ENCODE measurements around the gene ELL.
"Not testable (repeated sequence)": the region's sequence is repeated elsewhere in the genome, so short reads cannot be mapped to it uniquely, and the experiment has no call there.

The ELL gene

DNA sequence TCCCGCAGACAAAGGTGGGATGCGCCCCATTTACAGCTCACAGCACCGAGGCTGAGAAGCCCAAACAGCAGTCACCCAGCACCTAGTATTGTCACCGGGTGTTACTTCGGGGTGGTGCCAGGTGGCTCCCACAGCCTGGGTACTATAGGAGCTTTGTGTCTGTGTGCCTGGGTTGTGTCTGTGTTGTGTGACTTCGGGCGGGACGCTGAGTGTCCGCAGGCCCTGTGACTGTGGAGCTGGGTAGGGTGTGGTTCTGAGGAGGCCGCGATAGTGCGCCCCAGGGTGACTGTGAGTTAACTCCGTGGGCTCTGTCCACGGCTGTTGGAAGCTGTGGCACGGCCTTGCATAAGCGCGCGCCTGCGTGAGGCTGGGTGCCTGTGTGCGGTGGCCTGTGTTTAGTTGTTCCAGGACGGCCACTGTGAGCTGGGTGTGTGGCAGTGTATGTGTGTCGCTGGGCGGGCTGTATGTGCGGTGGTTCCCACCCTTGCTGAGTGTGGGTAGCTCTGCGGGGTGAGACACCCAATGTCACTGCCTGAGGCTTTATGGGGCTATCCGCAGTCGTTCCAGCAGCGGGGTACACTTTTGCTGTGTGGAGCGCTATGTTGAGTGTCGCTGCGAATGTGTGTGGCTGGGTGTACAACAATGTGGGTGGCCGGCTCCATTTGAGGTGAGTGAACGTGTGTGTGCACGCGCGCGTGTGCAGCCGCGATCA, 103.2 kb downstream of the ELL start:
- DNase-seq, result peak; percentile 52

DNA sequence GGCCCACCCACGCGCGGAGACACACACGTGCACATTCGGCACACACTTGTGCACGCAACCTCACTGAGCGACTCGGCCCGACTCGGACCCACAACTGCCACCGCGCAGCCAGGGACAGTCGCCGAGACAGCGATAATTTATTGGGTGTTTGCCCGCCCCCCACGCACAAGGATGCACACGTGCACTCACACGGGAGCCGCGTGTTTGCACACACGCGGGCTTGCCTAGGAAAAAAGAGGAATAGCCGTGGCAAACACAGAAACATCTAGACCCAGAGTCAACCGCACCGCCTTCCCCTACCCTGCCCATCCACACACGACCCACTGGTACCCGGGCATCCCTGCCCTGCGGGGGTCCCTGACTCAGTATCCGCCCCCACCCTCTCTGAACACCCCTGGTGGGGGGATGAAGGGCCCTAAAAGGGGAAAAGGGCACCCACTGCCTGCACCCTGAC, 103.8 kb downstream of the ELL start:
- no peak for DNase-seq

DNA sequence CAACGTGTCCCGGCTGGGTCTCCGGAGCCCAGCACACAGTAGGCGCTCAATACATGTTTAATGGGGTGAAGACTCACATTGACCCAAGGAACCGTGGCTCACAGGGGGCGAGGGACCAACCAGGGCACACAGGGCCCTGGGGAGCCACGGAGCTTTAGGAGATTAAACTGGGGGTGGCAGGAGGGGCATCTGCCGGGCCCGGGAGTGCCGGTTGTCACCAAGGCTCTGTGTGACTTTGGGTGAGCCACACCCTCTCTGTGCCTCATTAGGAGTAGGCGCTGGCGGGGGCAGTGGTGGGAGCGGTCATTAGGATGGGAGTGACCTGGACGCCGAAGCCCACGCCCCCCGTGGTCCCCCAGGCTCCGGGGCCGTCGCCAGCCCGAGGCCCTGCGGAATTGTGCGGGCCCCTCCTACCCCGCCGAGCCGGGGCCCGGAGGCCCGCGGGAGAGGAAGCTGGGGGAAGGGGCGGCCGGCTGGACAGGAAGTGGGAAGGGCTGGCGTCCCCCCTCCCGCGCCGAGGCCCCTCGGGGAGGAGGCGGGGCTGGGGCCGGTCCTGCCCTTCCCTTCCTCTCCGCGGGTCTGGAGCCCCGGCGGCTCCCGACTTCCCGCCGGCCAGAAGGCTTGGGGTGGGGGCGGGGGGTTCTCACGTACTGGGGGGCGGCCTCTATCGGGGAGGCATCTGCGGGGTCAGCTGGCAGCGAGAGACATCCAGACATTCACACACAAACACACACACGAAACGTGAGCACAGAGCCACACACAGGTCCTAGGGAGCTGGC, 104.4 kb downstream of the ELL start:
- peak; percentile 60 for DNase-seq

DNA sequence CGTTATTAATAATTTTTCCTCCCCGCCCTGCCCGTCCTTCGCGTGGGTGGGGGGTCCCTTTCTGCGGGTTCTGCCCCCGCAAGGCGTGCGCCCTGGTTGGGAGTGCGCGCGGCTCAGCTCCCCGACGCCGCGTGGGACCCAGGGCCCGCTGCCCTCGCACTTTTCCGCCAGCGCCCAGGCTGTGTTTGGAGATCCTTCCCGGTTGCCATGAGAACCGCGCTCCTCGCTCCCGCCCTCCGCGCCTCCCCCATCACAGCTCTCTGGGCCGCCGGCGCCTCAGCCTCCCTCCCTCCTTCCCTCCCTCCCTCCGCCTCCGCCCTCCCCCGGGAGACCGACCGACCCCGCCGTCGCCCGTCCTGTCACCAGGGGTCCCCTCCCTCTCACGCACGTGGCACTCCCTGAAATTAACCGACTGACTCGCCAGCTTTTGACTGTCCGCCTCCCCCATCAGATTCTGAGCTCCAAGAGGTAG, 105.1 kb downstream of the ELL start:
- peak; percentile 72 for DNase-seq

DNA sequence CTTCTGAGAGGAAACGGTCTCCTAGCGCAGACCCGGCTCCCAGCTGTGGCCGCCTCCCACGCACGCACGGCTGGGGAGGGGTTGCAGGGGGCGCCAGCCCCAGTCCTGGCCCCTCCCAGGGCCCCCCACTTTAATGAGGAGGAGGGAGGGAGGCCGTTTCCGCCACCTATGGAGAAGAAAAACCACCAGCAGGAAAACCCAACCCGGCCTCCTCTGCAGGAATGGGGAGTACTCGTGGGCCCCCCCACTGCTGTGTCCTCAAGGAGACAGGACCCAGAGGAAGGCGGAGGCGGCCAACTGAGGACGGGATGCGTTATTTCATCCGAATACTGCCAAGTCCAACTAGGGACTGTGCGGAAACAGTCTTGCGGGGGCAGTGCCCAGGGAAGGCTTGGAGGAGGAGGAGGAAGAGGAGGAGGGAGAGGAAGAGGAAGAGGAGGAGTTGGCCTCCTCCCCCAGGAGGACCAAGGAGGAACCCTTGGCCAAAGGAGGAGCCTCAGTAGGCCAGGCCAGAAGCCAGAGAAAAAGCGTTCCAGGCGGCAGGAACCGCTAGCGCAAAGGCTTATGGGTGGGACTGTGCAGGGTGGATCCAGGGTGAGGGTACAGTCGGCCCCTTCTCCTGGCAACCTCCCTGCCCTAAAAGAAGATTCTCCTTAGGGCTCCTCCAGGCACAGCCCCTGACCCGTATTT, 106.5 kb downstream of the ELL start:
- no peak for DNase-seq

DNA sequence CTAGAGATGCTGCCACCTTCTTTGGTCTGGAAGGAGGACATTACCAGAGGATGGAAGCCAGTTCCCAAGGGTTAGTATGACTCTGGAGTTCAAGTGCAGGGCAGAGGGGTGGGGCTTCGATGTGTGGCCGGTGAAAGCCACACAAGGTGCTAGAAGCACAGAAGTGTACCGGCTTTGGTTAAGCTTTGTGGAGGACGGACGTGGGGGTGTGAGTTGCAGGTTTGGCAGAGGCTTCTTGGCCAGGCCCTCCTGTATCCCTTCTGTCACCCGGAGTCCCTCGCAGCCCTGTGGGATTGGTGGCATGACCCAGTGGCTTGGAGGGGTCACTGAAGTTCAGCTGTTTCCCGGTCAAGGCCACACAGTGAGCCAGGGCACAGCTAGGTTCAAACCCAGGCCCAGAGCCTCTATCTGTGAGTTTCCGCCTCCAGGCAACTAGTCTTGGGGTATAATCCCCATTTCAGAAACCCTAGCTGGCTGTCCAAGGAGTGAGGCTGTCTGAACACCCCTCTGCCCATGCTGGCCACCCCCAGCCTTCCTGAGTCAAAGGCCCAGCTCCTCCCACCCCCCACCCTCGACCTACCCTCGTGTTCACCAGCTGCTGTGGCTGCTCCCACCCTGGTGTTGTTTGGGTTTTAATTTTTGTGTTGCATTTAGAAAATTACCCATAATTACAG, 107.2 kb downstream of the ELL start:
- DNase-seq, result no peak

DNA sequence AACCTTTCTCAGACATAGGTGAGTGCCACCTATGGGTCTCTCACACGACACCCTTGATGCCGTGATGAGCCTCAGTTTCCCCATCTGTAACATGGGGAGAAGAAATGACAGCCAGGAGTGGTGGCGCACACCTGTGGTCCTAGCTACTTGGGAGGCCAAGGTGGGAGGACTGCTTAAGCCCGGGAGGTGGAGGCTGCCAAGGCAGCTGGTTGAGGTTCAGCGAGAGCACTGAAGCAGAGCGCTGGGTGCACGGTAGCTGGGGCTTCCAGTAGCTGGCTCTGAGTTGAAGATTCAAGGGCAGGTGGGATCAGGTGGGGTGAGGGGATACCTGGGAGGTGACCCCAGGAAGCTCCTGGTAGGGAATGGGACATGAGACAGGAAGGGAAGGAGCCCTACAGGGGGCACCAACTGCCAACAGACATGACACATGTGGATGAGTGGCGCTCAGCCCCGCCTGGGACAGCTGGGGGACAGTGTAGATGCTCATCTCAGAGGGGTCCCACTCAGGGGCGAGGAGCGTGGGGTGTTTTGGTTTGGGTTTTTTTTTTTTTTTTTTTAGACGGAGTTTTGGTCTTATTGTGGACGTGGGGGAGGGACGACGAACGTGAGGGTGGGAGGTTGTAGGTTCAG, 109.1 kb downstream of the ELL start:
- DNase-seq, result no peak

DNA sequence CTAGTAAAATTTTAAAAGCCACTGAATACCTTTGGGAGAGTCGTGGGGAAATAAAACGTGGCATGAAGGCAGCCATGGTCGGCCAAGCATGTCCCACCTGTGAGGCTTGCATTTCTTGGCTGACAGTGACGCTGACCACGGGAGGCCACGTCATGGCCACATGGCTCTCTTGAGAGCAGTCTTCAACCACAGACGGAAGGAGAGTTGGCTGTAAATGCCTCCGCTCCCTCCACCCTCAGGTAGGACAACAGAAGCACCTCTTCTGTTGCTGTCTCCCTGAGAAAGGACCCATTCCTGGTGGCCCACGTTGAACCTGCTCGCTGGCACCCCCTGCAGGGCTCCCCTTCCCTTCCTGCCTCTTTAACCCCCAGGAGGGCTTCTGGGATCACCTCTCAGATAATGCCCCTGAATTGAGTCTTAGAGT, 113.8 kb downstream of the ELL start:
- no peak for DNase-seq

DNA sequence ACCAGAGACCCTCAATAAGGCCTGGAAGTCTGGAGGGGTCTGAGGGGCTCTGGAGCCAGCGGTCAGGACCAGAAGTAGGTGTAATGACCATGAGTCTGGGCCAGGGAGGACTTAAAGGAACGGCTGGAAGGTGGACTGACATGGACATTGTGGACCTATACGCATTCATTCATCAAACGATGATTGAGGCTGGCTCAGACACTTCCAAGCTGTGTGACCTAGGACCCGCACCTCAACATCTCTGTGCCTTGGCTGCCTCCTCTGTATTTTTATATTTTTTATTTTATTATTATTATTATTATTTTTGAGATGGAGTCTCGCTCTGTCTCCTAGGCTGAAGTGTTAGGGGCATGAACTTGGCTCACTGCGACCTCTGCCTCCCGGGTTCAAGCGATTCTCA, 115.1 kb downstream of the ELL start:
- no peak for DNase-seq

DNA sequence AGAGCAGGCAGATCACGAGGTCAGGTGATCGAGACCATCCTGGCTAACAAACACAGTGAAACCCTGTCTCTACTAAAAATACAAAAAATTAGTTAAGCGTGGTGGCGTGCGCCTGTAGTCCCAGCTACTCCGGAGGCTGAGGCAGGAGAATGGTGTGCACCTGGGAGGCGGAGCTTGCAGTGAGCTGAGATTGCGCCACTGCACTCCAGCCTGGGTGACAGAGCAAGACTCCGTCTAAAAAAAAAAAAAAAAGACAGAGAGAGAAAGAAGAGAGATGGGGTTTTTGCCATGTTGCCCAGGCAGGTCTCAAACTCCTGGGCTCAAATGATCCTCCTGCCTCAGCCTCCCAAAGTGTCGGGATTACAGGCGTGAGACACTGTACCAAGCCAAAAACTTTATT, 116.1 kb downstream of the ELL start:
- DNase-seq, result not testable (repeated sequence)

DNA sequence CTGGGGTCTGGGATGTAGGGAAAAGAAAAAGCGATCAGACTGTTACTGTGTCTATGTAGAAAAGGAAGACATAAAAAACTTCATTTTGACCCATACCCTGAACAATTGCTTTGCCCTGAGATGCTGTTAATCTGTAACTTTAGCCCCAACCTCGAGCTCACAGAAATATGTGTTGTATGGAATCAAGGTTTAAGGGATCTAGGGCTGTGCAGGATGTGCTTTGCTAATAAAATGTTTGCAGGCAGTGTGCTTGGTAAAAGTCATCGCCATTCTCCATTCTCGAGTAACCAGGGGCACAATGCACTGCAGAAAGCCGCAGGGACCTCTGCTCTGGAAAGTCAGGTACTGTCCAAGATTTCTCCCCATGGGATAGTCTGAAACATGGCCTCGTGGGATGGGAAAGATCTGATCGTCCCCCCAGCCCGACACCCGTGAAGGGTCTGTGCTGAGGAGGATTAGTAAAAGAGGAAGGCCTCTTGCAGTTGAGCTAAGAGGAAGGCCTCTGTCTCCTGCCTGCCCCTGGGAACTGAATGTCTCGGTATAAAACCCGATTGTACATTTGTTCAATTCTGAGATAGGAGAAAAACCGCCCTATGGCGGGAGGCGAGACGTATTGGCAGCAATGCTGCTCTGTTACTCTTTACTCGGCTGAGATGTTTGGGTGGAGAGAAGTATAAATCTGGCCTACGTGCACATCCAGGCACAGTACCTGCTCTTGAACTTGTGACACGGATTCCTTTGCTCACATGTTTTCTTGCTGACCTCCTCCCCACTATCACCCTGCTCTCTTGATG, 119.2 kb downstream of the ELL start:
- DNase-seq, result not testable (repeated sequence)

DNA sequence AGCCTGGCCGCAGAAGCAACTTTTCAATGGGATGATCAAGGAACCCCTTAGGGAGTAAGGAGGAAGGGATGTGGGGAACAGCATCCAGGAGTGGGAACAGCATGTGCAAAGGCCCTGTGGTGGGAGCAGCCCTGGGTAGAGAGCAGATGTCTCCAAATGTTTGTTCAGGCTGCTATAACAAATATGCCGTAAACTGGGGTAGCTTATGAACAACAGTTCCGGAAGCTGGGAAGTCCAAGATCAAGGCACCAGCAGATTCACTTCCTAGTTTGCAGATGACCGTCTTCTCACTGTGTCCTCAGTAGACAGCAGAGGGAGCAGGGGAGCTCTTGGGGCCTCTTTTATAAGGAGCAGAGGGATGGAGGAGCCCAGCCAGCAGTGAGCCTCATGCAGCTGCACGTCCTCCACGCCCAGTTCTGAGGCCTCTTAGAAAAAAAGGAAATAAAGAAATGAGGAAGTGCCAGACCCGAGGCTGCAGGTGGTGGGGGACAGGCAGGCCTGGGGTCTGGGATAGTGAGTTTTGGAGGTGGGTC, 120.2 kb downstream of the ELL start:
- DNase-seq, result no peak

DNA sequence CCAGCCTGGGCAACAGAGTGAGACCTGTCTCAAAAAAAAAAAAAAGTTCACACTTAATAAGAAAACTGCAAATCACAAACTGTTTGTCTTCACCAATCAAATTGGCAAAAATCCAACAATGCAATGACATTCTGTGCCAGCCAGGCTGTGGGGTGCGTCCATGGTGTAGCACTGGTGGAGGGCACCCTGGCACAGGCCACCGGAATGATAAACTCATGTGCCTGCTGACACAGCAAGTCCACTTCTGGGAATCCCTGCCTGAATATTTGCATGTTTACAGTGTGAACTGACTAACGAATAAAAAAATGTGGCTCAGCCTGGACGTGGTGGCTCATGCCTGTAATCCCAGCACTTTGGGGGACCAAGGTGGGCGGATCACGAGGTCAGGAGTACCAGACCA, 122.9 kb downstream of the ELL start:
- no peak for DNase-seq

DNA sequence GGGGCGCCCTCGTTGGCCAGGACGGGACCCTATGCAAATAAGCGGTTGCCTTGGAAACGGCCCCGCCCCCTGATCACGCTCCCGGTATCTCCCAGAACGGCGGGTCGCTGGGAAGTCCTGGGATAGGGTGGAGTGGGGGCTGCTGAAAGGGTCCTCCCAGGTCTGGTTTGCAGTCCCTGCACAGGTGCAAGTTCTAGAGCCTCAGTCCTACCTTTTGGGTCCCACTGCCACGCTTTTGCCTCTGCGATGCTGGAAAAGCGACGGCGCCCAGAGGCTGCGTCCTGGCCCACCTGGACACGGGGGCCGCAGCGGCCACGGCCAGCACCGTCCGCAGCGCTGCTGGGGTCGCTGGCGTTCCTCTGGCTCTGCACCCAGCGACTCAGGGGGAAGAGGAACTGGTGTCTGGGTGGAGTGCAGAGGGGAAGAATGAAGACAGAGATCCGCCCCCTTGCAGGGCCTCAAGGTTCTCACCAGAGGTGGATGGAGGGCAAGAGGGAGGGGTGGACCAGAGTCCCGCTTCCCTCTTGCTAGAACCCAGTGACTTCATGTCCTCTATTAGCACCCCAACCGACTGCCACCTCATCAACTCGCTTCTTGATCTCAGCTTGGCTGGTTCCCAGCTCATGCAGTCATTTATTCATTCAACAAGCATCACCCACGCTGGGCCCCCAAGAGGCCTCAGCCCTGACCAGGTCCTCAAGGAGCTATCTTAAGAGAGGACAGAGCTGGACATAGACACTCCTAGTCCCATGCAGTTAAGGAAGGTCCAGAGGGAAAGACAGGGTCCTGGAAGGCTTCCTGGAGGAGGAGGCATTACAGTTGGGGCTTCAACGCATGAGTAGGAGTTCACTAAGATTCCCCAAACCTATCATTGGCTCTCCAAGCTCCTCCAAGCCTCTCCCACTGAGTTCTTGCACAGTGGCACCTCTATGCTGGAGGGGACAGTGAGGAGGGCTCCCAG, 124.3 kb downstream of the ELL start, which contains the start of gene LRRC25:
Gene LRRC25, minus strand, starts transcription at position 381 of the 961 bp plus-strand sequence. CDS start 659 bp downstream, outside the sequence.
- DNase-seq, result no peak

DNA sequence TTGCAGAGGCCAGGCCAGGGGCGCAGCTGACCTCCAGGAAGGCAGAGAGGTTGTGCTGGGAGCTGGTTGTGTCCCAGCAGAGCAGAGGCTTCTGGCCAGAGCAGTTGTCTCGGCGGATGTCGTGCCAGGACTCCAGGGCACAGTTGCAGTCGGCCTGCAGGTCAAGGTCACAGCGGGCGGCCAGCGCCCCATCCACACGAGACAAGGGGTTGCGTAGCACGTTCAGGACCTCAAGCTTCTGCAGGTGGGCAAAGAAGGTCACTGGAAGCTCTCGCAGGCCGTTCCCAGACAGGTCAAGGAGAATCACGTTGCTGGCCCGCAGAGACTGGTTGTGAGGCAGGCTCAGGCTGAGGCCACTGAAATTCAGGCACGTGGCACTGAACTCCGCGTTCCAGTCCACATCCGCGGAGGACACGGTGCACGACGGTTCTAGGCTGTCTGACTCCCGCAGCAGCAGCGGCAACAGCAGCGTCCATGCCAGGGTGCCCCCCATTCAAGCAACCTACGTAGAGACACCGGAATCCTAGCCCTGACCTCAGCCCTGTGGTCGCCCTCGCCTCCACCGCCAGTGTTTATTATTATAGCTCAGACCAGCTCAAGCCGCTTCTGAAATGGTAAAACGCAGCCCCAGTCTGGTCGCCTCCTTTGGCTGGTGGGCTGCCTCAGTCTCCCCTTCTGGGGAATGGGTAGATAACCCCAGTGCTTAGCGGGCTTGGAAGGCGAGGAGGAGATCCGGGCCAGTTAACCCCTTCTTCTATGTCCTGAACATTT, 125.2 kb downstream of the ELL start:
- DNase-seq, result no peak

DNA sequence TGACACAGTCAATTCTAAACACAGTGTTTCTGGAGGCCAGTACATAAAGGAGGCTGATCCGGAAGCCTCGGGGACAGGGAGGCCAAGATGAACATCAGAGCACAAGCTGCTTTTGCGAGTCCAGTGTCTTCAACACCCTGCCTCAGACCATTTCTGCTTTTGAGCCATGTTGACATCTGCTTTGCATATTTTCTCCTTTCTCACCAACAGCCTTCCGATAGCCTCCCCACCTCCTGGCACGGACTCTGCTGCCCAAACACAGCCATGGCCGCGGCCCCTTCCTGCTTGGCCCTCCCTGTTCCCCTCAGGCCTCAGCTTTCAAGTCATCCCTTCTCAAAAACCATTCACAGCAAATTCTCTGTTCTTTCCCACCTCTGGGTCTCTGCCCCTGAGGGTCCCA, 128.0 kb downstream of the ELL start:
- DNase-seq, result no peak

DNA sequence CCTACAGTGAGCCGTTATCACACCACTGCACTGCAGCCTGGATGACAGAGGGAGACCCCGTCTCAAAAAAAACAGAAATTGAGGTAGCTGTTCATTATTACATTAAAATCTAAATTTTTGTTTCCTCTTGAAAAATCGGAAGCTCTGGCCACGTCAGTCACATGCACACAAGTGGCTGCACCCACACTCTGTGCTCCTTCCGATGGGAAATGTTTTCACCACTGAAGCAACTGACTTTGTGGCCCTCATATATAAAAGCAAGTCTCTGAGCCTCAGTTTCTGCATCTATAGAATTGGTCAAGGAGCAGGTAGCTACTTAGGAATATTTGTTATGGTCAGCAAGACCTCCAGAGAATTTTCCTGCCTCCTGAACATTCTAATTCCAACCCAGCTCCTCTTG, 128.9 kb downstream of the ELL start:
- no peak for DNase-seq
